ENCODE measurements around the gene CP. TPM values are rescaled to one million over a fixed set of nuclear protein-coding genes. Genes with fewer than 3 reads are reported as not detected.

CP gene
- total and polyA plus RNA-seq, 2 of the 13 experiments (the other 11 are each of a cell fraction or from before 2014, with no cell fraction given), result 42.6 to 789 TPM

GRCh38 chr3:149204390-149204991 is 17.1 kb downstream of the CP start (continued):
- TF ChIP-seq XRCC5 (optimal IDR thresholded peaks at IDR 0.05; ENCODE audit: low read length) (no peak), MYNN (CRISPR knock-in tag; IDR thresholded peaks at IDR 0.05; ENCODE audit: low read depth) (no peak), ATF5 (CRISPR knock-in tag; IDR thresholded peaks at IDR 0.05; ENCODE audit: low read depth) (no peak), SP5 (CRISPR knock-in tag; IDR thresholded peaks at IDR 0.05; ENCODE audit: borderline replicate concordance, low read depth) (peak; percentile 48; the same call in 1 of the 2 replicates), REPIN1 (CRISPR knock-in tag; IDR thresholded peaks at IDR 0.05; ENCODE audit: borderline replicate concordance, low read depth) (peak; percentile 56; the same call in 1 of the 2 replicates), KLF12 (CRISPR knock-in tag; IDR thresholded peaks at IDR 0.05; ENCODE audit: borderline replicate concordance) (no peak)

- Histone ChIP-seq H3K9ac (ENCODE audit: insufficient read depth, low read depth, low read length) (no peak overlapping the region), H4K20me1 (ENCODE audit: insufficient read depth, low read length) (0 out of 2 replicates have a peak, but pooled peaks cover 5% of the 10 kb centered on the region), H3K4me3 (replicated peaks in 1 of 3; ENCODE audit: insufficient read depth in 1 of 3, low read depth in 2 of 3, low read length in 3 of 3) (no peak overlapping the region), H3K79me2 (ENCODE audit: insufficient read depth, low read length) (peaks cover 7% of the 10 kb centered on the region), H3K9me3 (ENCODE audit: low read length) (no peaks in the 10 kb centered on the region), H3K27me3 (ENCODE audit: control insufficient read depth in 1 of 2, insufficient read depth in 2 of 2, low read length in 2 of 2) (no peaks in the 10 kb centered on the region), H3K27ac (ENCODE audit: extremely low read length, insufficient read depth, low read length) (no peak overlapping the region), H3K36me3 (replicated peaks in 1 of 2; ENCODE audit: control insufficient read depth in 1 of 2, insufficient read depth in 2 of 2, low read length in 2 of 2) (peaks cover 19 to 80% of the 10 kb centered on the region in 2 experiments), H3K4me2 (ENCODE audit: low read depth, low read length) (no peak overlapping the region), H3K4me1 (ENCODE audit: insufficient read depth, low read length) (peaks cover 48% of the 10 kb centered on the region), H2AFZ (ENCODE audit: low read length) (no peak overlapping the region)
- intact Hi-C loops (cut with micrococcal nuclease; ENCODE audit: unreplicated experiment), result loop anchor here (1.0 to 2.0 kb wide), 2 partner anchors 11 to 69 kb away; no protein-coding TSS in a partner anchor
- ATAC-seq, result no peak
- CTCF ChIA-PET (ENCODE audit: low intra/inter-chr PET ratio, low total read pairs), result no interaction called here
- WGBS (ENCODE audit: low lambda C conversion rate), result 97% methylated on average over 3 of the region's 3 CpGs
- DNase-seq (ENCODE audit: low spot score), result no peak
- POLR2A ChIA-PET, result interaction anchor here (1.1 to 1.3 kb wide), 2 partner anchors 33 to 75 kb away, joined by 3 to 4 read pairs; partner anchors contain the start of gene HPS3
- no TSS peak for BruUV-seq (replicated peaks)
- no peak for TF ChIP-seq ZNF33A (CRISPR knock-in tag; IDR thresholded peaks at IDR 0.05; ENCODE audit: borderline replicate concordance)
- no peak for TF ChIP-seq EEA1 (CRISPR knock-in tag; IDR thresholded peaks at IDR 0.05; ENCODE audit: borderline replicate concordance)
- no peak for TF ChIP-seq RBAK (CRISPR knock-in tag; IDR thresholded peaks at IDR 0.05)
- TF ChIP-seq ZNF253 (CRISPR knock-in tag; IDR thresholded peaks at IDR 0.05; ENCODE audit: borderline replicate concordance), result no peak
- TF ChIP-seq CHD4 (IDR thresholded peaks at IDR 0.05; ENCODE audit: borderline replicate concordance, low read length), result no peak
- TF ChIP-seq THRA (CRISPR knock-in tag; IDR thresholded peaks at IDR 0.05; ENCODE audit: borderline replicate concordance), result no peak
- TF ChIP-seq CENPBD1 (CRISPR knock-in tag; IDR thresholded peaks at IDR 0.05; ENCODE audit: borderline replicate concordance, low read depth), result no peak
- no peak for TF ChIP-seq KDM4B (CRISPR knock-in tag; IDR thresholded peaks at IDR 0.05)
- in situ Hi-C loops (cut with HindIII; ENCODE audit: extremely low pct_ligation_motif_present, low pct_unique_long_range_greater_than_20kb), result no loop called here
- no peak for FAIRE-seq
These were observed 17.9 kb downstream of the CP start for GRCh38 chr3:149203758-149204157.

Data from HepG2 (cell line).